Mesenchymal stem cell (in vitro differentiated cells and primary cell): ENCODE measurements around the gene GRID2.

Experiments used
- DNase-seq: peaks from one replicate; pipeline ENCODE4 v3.0.0-alpha.2; 2013
- H2AFZ ChIP-seq: one replicate; pipeline ENCODE4 v1.6.1; 2013; ENCODE audit warnings: low read depth, mild to moderate bottlenecking, control low read depth, inconsistent platforms, low read length, moderate library complexity
- H2AK5ac ChIP-seq: 2 replicates; pipeline ENCODE4 v1.6.1; 2013; ENCODE audit warnings: low read length, moderate library complexity, mild to moderate bottlenecking, inconsistent platforms; ENCODE audit not compliant: severe bottlenecking
- H2BK120ac ChIP-seq: one replicate; pipeline ENCODE4 v1.6.1; 2013; ENCODE audit warnings: low read depth, mild to moderate bottlenecking, inconsistent platforms, low read length, moderate library complexity
- H2BK12ac ChIP-seq, 2 experiments: one replicate each; pipeline ENCODE4 v1.6.1; 2013; ENCODE audit warnings: inconsistent platforms in 2 of 2, low read length in 2 of 2, mild to moderate bottlenecking in 2 of 2, moderate library complexity in 2 of 2, control low read depth in 1 of 2
- H2BK15ac ChIP-seq: one replicate; pipeline ENCODE4 v1.6.1; 2013; ENCODE audit warnings: mild to moderate bottlenecking, low read depth, inconsistent platforms; ENCODE audit not compliant: poor library complexity, severe bottlenecking
- H2BK5ac ChIP-seq: 2 replicates; pipeline ENCODE4 v1.6.1; 2013; ENCODE audit warnings: low read depth, mild to moderate bottlenecking, low read length, control low read depth, inconsistent platforms; ENCODE audit not compliant: poor library complexity, severe bottlenecking
- H3K14ac ChIP-seq, 2 experiments: one replicate each; pipeline ENCODE4 v1.6.1; 2013; ENCODE audit warnings: inconsistent platforms in 2 of 2, low read length in 2 of 2, control low read depth in 1 of 2, mild to moderate bottlenecking in 1 of 2, moderate library complexity in 1 of 2
- H3K18ac ChIP-seq, 2 experiments: one replicate each; pipeline ENCODE4 v1.6.1; 2013; ENCODE audit warnings: inconsistent platforms in 2 of 2, low read length in 2 of 2, control low read depth in 1 of 2, low read depth in 1 of 2, mild to moderate bottlenecking in 1 of 2
- H3K23ac ChIP-seq, 2 experiments: one replicate each; pipeline ENCODE4 v1.6.1; 2013; ENCODE audit warnings: inconsistent platforms in 2 of 2, low read length in 2 of 2, mild to moderate bottlenecking in 2 of 2, moderate library complexity in 2 of 2, control low read depth in 1 of 2
- H3K27ac ChIP-seq: 2 replicates; pipeline ENCODE4 v1.5.1; 2013; ENCODE audit warnings: mild to moderate bottlenecking, moderate library complexity, low read length, control low read depth, inconsistent platforms; ENCODE audit not compliant: poor library complexity, severe bottlenecking
- H3K27me3 ChIP-seq, 2 experiments: 2 replicates each; pipeline versions ENCODE4 v1.6.1 to v1.7.0; 2013; ENCODE audit warnings: low read length in 2 of 2, mild to moderate bottlenecking in 2 of 2, moderate library complexity in 2 of 2, control low read depth in 1 of 2, inconsistent platforms in 1 of 2; ENCODE audit not compliant: control insufficient read depth in 1 of 2, insufficient read depth in 1 of 2
- H3K36me3 ChIP-seq, 2 experiments: 2 replicates each; pipeline versions ENCODE4 v1.6.1 to v1.7.0; 2013; ENCODE audit warnings: low read length in 2 of 2, control low read depth in 1 of 2, inconsistent platforms in 1 of 2, low read depth in 1 of 2, mild to moderate bottlenecking in 1 of 2; ENCODE audit not compliant: insufficient read depth in 2 of 2, control insufficient read depth in 1 of 2
- H3K4ac ChIP-seq, 2 experiments: one replicate each; pipeline ENCODE4 v1.6.1; 2013; ENCODE audit warnings: inconsistent platforms in 2 of 2, low read length in 2 of 2, mild to moderate bottlenecking in 2 of 2, moderate library complexity in 2 of 2, control low read depth in 1 of 2, low read depth in 1 of 2
- H3K4me1 ChIP-seq: 2 replicates; pipeline ENCODE4 v1.6.1; 2013; ENCODE audit warnings: low read depth, low read length, control low read depth; ENCODE audit not compliant: control insufficient read depth, insufficient read depth
- H3K4me2 ChIP-seq: 2 replicates; pipeline ENCODE4 v1.6.1; 2013; ENCODE audit warnings: low read length, mild to moderate bottlenecking, inconsistent platforms; ENCODE audit not compliant: poor library complexity, severe bottlenecking
- H3K4me3 ChIP-seq, 2 experiments: 2 replicates each; pipeline versions ENCODE4 v1.5.1 to v1.7.0; 2013; ENCODE audit warnings: low read length in 2 of 2, mild to moderate bottlenecking in 2 of 2, control low read depth in 1 of 2, low read depth in 1 of 2; ENCODE audit not compliant: insufficient read depth in 1 of 2
- H3K79me1 ChIP-seq: replicated peaks from 2 replicates; pipeline ENCODE4 v1.6.1; 2013; ENCODE audit warnings: mild to moderate bottlenecking, control low read depth, low read length, inconsistent platforms; ENCODE audit not compliant: poor library complexity, severe bottlenecking
- H3K9ac ChIP-seq: 2 replicates; pipeline ENCODE4 v1.7.0; 2013; ENCODE audit warnings: mild to moderate bottlenecking, low read length, moderate library complexity
- H3K9me3 ChIP-seq: 2 replicates; pipeline ENCODE4 v1.7.0; 2013; ENCODE audit warnings: mild to moderate bottlenecking, low read length; ENCODE audit not compliant: control insufficient read depth
- H4K8ac ChIP-seq: one replicate; pipeline ENCODE4 v1.6.1; 2013; ENCODE audit warnings: inconsistent platforms, mild to moderate bottlenecking, low read length, moderate library complexity
- H4K91ac ChIP-seq: one replicate; pipeline ENCODE4 v1.6.1; 2013; ENCODE audit warnings: mild to moderate bottlenecking, low read length, inconsistent platforms
- WGBS: methylation state at CpG from one replicate; pipeline ENCODE4 v1.1.7; 2013; ENCODE audit warnings: mixed read lengths; 5-methylcytosine and 5-hydroxymethylcytosine counted together

Gene GRID2

DNA sequence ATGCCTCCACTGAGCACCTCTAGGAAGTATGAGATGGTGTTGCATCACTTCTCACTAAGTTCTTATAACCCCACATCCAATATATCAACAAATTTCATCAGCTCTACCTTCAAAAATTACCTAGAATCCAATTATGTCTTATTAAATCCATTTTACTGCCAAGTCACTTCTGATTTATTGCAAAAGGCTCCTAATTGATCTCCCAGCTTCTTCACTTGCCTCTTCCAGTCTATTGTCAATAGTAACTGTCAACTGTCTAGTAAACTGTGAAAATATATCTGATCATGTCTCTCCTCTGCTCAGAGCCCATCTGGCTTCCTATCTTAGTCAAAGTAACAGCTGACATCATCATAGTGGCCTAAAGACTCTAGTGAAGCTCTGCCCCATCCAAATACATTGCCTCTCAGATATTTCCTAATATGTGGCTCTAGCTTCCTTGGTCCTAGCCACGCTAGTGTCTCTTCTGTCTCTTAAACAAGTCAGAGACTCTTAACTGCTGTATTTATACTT is 1110.3 kb downstream of the GRID2 start:
- H3K4me2 ChIP-seq, result no peak overlapping the region
- H3K36me3 ChIP-seq, result no peaks in the 10 kb centered on the region
- no peaks in the 10 kb centered on the region for H3K4me1 ChIP-seq
- no peak overlapping the region for H3K14ac ChIP-seq
- WGBS, result 71% methylated on average over 1 of the region's 1 CpG
- no peak overlapping the region for H3K18ac ChIP-seq
- H2BK15ac ChIP-seq, result no peak overlapping the region
- H2AFZ ChIP-seq, result no peak overlapping the region
- H3K23ac ChIP-seq, result no peak overlapping the region
- no peak overlapping the region for H2BK12ac ChIP-seq
- H4K8ac ChIP-seq, result no peak overlapping the region
- no peak overlapping the region for H2BK120ac ChIP-seq
- DNase-seq, result no peak
- H3K79me1 ChIP-seq, result no peaks in the 10 kb centered on the region
- H3K27me3 ChIP-seq, result no peaks in the 10 kb centered on the region
- H2BK5ac ChIP-seq, result no peak overlapping the region
- no peak overlapping the region for H3K4ac ChIP-seq
- H3K27ac ChIP-seq, result no peak overlapping the region
- no peak overlapping the region for H3K4me3 ChIP-seq
- H3K9ac ChIP-seq, result no peak overlapping the region
- H4K91ac ChIP-seq, result no peak overlapping the region
- H2AK5ac ChIP-seq, result no peak overlapping the region
- no peaks in the 10 kb centered on the region for H3K9me3 ChIP-seq

DNA sequence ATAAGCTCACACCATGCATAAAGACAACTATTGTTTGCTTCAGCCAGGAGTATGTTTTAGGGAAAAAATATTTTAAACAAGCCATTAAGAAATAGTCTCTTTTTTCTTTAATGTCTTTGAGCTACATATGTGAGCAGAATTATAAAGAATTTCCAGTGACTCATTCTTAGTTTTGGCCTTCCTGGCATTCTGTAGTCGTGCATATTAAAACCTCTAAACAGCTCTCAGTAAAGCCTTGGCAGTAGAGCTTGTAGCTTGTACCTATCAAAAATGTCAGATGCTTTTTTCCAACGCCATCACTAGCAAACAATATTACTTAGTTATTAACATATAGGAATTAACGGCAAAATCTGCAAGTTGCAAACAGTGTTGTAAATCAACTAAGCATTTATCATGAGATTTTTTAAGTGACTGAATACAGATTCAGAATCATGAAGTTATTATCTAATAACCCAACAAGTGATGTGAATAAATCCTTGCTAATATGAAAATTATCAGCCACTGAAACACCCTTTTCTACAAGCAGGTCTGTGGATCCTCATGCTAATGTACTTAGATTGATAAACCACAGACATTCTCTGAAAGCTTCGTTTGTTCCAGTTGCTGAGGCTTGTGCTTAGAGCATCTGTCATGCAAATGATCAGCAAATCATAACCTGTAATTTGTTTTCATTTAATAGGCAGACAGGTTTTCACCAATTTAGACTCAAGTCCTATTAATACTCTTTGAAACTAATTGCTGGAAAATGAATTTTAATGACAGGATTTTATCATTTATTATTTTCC is 1112.8 kb downstream of the GRID2 start:
- H3K27ac ChIP-seq, result no peak overlapping the region
- H3K36me3 ChIP-seq, result no peaks in the 10 kb centered on the region
- no peak overlapping the region for H3K18ac ChIP-seq
- H2AK5ac ChIP-seq, result no peak overlapping the region
- H4K8ac ChIP-seq, result no peak overlapping the region
- no peak overlapping the region for H3K4me3 ChIP-seq
- no peak overlapping the region for H2AFZ ChIP-seq
- no peak for DNase-seq
- H3K23ac ChIP-seq, result no peak overlapping the region
- no peak overlapping the region for H4K91ac ChIP-seq
- no peak overlapping the region for H2BK12ac ChIP-seq
- no peak overlapping the region for H3K9ac ChIP-seq
- WGBS, result 82% methylated on average over 1 of the region's 4 CpGs
- no peaks in the 10 kb centered on the region for H3K9me3 ChIP-seq
- no peaks in the 10 kb centered on the region for H3K79me1 ChIP-seq
- H3K4me2 ChIP-seq, result no peak overlapping the region
- no peak overlapping the region for H2BK15ac ChIP-seq
- H3K27me3 ChIP-seq, result no peaks in the 10 kb centered on the region
- H2BK5ac ChIP-seq, result no peak overlapping the region
- H3K4me1 ChIP-seq, result no peaks in the 10 kb centered on the region
- H2BK120ac ChIP-seq, result no peak overlapping the region
- no peak overlapping the region for H3K4ac ChIP-seq
- no peak overlapping the region for H3K14ac ChIP-seq

DNA sequence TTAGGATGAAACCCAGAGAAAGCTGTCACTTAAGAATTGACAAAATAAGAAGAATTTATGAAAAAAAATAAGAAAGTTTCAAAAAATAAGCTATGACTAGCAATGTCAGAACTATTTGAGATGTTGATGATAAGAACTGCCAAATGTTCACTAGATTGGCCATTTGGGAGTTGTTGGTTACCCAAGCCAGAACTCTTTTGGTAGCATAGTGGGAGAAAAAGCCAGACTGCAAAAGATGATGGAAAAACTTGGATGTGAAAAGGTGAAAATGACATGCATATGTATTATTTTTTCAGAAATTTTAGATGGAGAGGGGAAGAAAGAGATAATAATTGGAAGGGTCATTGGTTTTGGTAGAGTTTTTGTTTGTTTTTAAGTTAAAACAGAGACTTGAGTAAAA is 1127.6 kb downstream of the GRID2 start:
- H2BK12ac ChIP-seq, result no peak overlapping the region
- H3K27ac ChIP-seq, result no peak overlapping the region
- H3K14ac ChIP-seq, result no peak overlapping the region
- H2AFZ ChIP-seq, result no peak overlapping the region
- no peaks in the 10 kb centered on the region for H3K79me1 ChIP-seq
- no peak overlapping the region for H4K8ac ChIP-seq
- no peak overlapping the region for H3K9ac ChIP-seq
- no peak overlapping the region for H2BK15ac ChIP-seq
- H4K91ac ChIP-seq, result no peak overlapping the region
- H3K36me3 ChIP-seq, result no peaks in the 10 kb centered on the region
- no peak overlapping the region for H3K4me3 ChIP-seq
- no peaks in the 10 kb centered on the region for H3K9me3 ChIP-seq
- no peak overlapping the region for H3K18ac ChIP-seq
- H2BK5ac ChIP-seq, result no peak overlapping the region
- DNase-seq, result no peak
- H3K4me2 ChIP-seq, result no peak overlapping the region
- no peak overlapping the region for H3K23ac ChIP-seq
- H3K4ac ChIP-seq, result no peak overlapping the region
- H3K27me3 ChIP-seq, result no peaks in the 10 kb centered on the region
- H3K4me1 ChIP-seq, result no peaks in the 10 kb centered on the region
- H2BK120ac ChIP-seq, result no peak overlapping the region
- H2AK5ac ChIP-seq, result no peak overlapping the region

GRCh38 chr4:93433840-93434239 is 1130.1 kb downstream of the GRID2 start:
- H3K36me3 ChIP-seq, result no peaks in the 10 kb centered on the region
- no peak overlapping the region for H3K18ac ChIP-seq
- H2AK5ac ChIP-seq, result no peak overlapping the region
- H2BK12ac ChIP-seq, result no peak overlapping the region
- H2BK15ac ChIP-seq, result no peak overlapping the region
- no peaks in the 10 kb centered on the region for H3K79me1 ChIP-seq
- H3K9ac ChIP-seq, result no peak overlapping the region
- no peaks in the 10 kb centered on the region for H3K9me3 ChIP-seq
- no peak overlapping the region for H3K14ac ChIP-seq
- H3K4me2 ChIP-seq, result no peak overlapping the region
- H2BK5ac ChIP-seq, result no peak overlapping the region
- 89% methylated on average over 3 of the region's 3 CpGs for WGBS
- no peak overlapping the region for H3K27ac ChIP-seq
- H2BK120ac ChIP-seq, result no peak overlapping the region
- H2AFZ ChIP-seq, result no peak overlapping the region
- H4K8ac ChIP-seq, result no peak overlapping the region
- no peak overlapping the region for H4K91ac ChIP-seq
- no peaks in the 10 kb centered on the region for H3K27me3 ChIP-seq
- no peak overlapping the region for H3K23ac ChIP-seq
- no peak for DNase-seq
- no peaks in the 10 kb centered on the region for H3K4me1 ChIP-seq
- H3K4me3 ChIP-seq, result no peak overlapping the region
- no peak overlapping the region for H3K4ac ChIP-seq
